HG03521 (cell line): ENCODE results near the gene NHLRC1.

Experiments used
- ATAC-seq: cut with Tn5 transposase; IDR thresholded peaks from one replicate; pipeline ENCODE4 v1.9.1; 2021; ENCODE audit warnings: mild to moderate bottlenecking, moderate library complexity; ENCODE audit not compliant: unreplicated experiment

NHLRC1 gene

DNA sequence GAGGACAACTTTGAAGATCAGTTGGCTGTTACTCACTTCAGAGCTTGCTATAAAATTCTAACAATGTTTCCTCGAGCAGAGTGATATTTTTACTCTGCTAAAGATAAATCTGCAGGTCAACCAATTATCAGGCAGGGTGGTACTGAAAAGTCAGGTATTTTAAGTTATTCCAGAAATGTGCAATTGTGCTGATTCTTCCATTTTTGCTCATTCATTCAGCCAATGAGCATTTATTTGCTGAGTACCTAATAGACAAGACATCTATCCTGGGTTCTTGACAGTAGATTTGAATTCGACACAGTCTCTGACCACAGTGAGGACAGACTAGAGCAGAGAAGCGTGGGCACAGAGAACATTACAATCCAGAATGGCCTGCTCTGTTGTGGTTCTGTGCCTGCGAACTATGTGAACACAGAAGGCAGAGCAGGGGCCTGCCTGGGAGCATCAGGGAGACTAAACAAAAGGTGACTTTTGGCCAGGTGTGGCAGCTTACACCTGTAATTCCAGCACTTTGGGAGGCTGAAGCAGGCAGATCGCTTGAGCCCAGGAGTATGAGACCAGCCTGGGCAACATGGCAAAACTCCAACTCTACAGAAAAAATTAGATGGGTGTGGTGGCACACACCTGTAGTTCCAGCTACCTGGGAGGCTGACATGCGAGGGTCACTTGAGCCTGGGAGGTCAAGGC is 17.6 kb upstream of the NHLRC1 start:
- no peak for ATAC-seq

DNA sequence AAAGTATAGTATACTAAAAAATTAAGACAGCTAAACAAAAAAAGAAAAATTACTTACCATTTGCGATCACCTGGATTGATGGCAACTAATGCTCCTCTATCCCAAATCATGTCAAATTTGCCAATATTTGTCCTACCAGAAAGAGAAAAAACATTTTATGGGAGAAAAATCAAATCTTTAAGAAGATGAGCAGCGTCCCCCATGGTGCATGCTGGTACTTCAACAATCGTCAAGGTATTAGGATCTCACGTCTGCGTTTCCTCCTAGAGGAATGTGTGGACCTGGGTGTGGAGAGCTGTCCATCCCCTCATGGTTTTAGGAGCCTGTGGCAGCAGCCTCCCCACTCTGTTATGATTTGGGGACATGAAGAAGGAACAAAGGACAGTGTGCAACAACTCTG is 16.4 kb upstream of the NHLRC1 start:
- no peak for ATAC-seq

DNA sequence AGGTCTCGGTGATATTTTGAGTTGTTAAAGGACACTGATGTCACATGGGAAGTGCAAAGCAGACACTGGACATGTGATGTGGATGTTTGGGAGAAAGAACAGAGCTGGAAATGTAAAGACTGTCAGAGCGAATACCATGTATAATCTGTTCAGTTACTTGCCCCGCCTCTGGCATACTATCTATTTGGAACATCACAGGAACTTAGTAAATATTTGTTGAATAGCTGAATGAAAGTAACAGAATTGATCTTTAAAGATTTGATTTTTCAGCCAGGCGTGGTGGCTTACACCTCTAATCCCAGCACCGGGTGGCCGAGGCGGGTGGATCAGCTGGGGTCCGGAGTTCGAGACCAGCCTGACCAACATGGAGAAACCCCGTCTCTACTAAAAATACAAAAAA is 13.8 kb upstream of the NHLRC1 start:
- ATAC-seq: no peak

DNA sequence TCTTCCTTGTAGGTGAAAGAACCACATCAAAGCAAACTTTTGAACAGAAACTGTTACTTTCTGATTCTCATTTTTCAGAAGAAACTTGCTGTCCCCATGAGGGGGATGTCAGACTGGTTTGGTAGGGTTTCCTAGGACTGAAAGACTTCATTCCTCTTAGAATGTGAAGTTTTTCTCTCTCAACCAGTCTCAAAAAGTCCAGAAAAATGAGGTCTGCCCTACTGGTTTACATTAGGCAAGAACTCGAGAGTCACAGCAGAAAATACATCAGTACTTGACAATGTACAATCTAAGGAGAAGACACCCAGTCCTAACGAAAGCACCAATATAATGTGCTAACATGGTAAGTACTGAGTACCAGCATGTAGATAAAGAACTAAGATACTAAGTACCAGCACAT is 12.7 kb upstream of the NHLRC1 start:
- ATAC-seq: no peak

- ATAC-seq: no peak
These were observed 9.9 kb upstream of the NHLRC1 start for GRCh38 chr6:18132346-18132745.

DNA sequence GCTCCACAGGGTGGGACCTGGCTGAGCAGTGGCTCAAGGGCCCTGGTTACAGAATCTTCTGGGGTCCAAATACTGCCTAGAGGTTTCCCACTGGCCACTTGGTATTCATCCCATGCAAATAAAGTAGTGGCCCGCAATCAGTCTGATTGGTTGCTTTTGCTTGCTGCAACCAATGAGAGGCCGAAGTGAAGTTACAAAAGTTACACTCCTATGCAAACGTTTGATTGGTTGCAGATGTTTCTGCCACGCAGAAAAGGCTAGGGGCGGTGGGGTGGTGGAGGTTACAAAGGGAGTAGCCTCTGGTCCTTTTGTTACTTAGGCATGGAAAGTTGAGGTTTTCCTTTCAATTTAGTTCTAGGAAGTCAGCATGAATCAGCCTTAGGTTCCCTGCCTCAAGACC is 3.6 kb upstream of the NHLRC1 start:
- ATAC-seq: no peak

- ATAC-seq: no peak
These were observed 823 bp downstream of the NHLRC1 start for GRCh38 chr6:18121580-18122127.

DNA sequence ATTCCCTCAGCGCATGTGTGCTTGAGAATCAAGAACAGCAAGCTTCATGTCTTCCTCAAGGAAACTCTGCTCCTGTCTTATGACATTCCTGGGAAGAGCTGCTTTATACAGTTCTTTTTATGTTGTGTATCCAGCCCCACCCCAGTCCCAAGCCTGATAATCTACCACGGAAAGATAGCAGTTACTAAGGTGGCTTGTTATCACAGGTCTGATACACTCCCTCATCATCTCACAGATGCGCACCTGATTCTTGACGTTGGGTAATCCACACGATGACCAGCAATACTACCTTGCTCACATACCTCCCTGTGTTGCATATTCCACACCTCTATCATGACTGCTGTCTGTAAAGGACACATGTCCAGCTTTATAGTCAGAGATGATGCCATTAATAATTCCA is 3.2 kb downstream of the NHLRC1 start:
- no peak for ATAC-seq

DNA sequence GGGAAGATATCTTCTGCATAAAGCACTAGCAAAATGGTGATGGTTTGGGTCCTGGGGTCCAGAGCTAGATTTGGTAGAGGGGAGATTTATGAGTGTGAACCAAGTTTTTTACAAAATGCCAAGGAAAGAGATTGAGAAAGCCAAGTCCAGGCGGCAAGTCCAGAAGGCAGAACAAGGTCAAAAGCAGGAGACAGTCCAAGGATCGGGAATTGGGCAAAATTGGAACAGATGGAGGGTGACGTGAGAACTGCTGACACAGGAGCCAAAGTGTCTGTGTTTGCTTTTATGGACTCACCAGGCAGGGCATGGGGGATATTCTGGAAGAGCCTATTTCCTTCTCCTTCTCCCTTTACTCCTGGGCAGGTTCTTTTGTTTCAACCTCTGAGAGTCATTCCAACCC is 4.1 kb downstream of the NHLRC1 start:
- ATAC-seq: no peak

GRCh38 chr6:18117136-18117535 is 5.3 kb downstream of the NHLRC1 start:
- ATAC-seq: no peak

- ATAC-seq: no peak
These were observed 7.1 kb downstream of the NHLRC1 start for GRCh38 chr6:18115356-18115755.

GRCh38 chr6:18110162-18110561 is 12.3 kb downstream of the NHLRC1 start:
- ATAC-seq: no peak

DNA sequence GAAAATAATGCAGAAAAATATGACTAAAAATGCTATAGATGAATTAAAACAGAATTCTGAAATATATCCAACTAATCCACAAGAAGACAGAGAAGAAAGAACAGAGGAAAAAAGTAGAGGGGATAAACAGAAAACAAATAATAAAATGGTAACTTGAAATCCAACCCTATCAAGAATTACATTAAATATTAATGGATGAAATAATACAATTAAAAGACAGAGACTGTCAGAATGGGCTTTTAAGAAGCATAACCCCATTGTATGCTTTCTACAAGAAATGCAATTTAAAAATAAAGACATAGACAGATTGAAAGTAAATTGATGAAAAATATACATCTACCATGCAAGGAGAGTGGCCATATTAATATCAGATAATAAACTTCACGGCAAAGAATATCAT is 15.4 kb downstream of the NHLRC1 start:
- ATAC-seq: no peak

- no peak for ATAC-seq
These were observed 19.5 kb downstream of the NHLRC1 start for GRCh38 chr6:18102783-18103509.

DNA sequence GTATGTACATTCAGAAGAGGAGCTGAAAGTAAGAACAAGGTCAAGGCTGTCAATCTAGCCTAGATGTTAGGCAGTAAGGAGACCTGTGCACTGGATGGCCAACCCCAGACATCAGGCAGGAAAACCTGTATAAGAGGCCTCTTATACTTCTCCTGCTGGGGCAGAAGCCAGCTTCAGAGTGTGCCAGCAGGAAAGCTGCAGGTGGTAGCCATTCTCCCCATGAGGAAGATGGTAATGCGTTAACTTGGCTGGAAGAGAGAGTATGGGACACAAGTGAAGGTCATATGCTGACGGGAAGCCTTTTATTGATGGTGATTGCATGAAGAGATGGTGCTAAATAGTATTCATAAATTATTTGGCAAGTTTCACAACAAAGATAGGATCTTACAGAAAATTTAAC is 20.6 kb downstream of the NHLRC1 start:
- ATAC-seq: no peak

- no peak for ATAC-seq
These were observed 21.2 kb downstream of the NHLRC1 start for GRCh38 chr6:18101271-18101670.

DNA sequence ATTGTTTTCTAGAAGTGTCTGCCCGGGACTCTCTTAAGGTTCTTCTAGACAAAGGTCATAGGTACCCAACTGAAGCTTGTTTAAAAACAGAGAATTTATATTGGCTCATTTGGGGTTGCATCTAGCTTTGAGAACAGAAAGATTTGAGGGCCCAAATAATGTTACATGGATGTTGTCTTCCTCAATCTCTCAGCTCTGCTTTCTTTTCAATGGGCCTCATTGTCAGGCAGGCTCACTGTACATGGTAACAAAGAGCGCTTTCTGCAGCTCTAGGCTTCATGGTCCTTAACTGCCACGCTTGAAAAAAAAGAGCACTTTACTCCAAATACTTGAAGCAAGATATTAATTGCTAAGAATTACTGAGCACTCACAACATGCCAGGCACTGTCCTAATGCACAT is 22.2 kb downstream of the NHLRC1 start:
- ATAC-seq: no peak

DNA sequence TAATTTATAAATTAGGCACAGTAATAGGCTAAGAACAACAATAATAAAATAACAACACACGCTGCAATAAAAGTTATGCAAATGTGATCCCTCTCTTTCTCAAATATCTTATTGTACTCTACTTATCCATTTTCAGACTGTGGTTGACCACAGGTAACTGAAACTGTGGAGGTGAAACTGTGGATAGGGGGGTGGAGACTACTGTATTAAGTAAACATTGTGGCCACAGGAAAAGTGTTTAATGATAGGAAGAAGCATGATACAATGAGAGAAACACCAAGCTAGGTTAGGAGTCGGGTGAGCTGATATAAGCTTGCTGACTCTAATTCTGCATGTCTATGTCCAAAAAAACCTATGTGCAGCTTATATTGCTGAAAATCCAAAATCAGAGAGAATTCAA is 23.0 kb downstream of the NHLRC1 start:
- no peak for ATAC-seq

- no peak for ATAC-seq
These were observed 26.1 kb downstream of the NHLRC1 start for GRCh38 chr6:18096423-18096822.

DNA sequence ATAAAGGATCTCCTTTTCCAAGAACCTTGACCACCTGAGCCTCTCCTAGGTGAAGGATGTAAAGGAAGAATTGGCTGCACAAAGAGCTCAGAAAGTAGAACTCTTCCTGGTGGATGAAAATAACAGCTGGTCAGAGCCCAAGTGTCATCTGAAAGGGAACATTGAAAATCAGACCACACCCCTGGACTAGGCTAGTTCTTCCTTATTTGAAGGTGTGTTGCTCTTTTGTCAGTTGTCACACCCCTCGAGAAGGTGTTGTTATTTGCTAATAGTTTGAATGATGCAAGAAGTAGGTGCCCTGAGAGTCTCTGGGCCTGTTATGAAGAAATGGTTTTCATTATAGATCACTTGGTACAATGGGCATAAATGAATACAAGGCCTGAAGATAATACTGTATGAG is 31.1 kb downstream of the NHLRC1 start:
- no peak for ATAC-seq

DNA sequence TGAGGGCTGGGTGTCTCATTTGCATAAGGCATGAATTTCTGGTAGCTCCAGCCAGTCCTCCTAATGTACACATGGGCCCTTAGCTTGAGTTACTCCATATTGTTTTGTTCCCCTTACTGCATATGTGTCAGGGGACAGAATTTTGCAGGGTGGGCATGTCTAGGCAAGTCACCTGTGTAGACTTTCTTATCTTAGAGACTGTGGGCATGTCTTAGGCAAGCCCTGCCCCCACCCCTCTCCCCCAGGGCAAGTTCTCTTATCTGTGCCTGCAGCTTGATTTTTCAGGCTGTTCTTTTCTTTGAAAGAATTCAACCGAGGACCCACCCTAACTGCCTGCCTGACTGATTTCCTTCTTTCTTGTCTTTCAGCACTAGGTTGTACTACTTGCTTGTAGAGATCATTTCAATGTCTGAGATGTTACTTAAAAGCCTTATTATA is 32.1 kb downstream of the NHLRC1 start:
- no peak for ATAC-seq
